A673 (cell line): ENCODE data around the gene SFXN5.

Source experiments
- CTCF ChIP-seq: fragments of 300-800, 200-600 bp; sonication (generic); conservative IDR thresholded peaks from 2 replicates; pipeline ENCODE4 v1.5.1; 2017; ENCODE audit warnings: low read depth, mild to moderate bottlenecking, antibody characterized with exemption, low read length, moderate library complexity, mixed read lengths
- EZH2 ChIP-seq: fragments of 200-600 bp; sonication (generic); IDR thresholded peaks from 2 replicates; pipeline ENCODE4 v1.6.1; 2017; ENCODE audit warnings: borderline replicate concordance, low read depth, mild to moderate bottlenecking, mixed read lengths, antibody characterized with exemption, low read length; ENCODE audit not compliant: poor library complexity, severe bottlenecking

- TF ChIP-seq CTCF = peak; percentile 69
- TF ChIP-seq EZH2 = no peak
Observed at GRCh38 chr2:72893594-72894319, 177.8 kb downstream of the SFXN5 start.
